K562 (cell line): ENCODE results near the gene CNPY2. TPM values are rescaled to one million over a fixed set of nuclear protein-coding genes. Genes with fewer than 3 reads are reported as not detected.

Experiments used
- HDAC2 ChIP-seq: fragments of 450-650 bp; IDR thresholded peaks from 2 replicates; pipeline ENCODE4 v1.6.1; 2016; ENCODE audit warnings: mild to moderate bottlenecking
- HNRNPK ChIP-seq: fragments of 200-400 bp; formaldehyde crosslinking; IDR thresholded peaks from one replicate; pipeline ENCODE4 v1.6.1; 2018; ENCODE audit warnings: mild to moderate bottlenecking, low read depth, low read length; ENCODE audit not compliant: poor library complexity, severe bottlenecking
- HNRNPL ChIP-seq: fragments of 200-400 bp; formaldehyde crosslinking; IDR thresholded peaks from 2 replicates; pipeline ENCODE4 v1.6.1; 2017; ENCODE audit warnings: low read depth, mild to moderate bottlenecking, low read length
- PCBP1 ChIP-seq: fragments of 200-400 bp; formaldehyde crosslinking; IDR thresholded peaks from 2 replicates; pipeline ENCODE4 v1.6.1; 2018; ENCODE audit warnings: mild to moderate bottlenecking, low read depth, low read length; ENCODE audit not compliant: poor library complexity, severe bottlenecking
- RBFOX2 ChIP-seq: fragments of 200-400 bp; formaldehyde crosslinking; IDR thresholded peaks from 2 replicates; pipeline ENCODE4 v1.6.1; 2017; ENCODE audit warnings: low read depth, mild to moderate bottlenecking, low read length, moderate library complexity
- ZNF76 ChIP-seq: fragments of 250-450 bp; sonication (Bioruptor Pico); IDR thresholded peaks from 2 replicates; pipeline ENCODE4 v1.4.0; 2020; ENCODE audit warnings: mild to moderate bottlenecking, moderate library complexity, borderline replicate concordance
- polyA plus RNA-seq, 8 experiments: library from polyadenylated mRNA; depleted of rRNA in 4 of 8; stranded (reverse) in 5 of 8; unstranded in 3 of 8; fragments of >200 nt; fragmentation: Nextera tagmentation in 2 of 8; fragmentation: Illumina TruSeq in 1 of 8; extraction: Ambion mirVana in 2 of 8; extraction: Trizol in 1 of 8; gene quantifications; 2 replicates each; pipeline versions ENCODE4 v1.2.1 to v1.2.3, GENCODE V29; 2011 to 2014; ENCODE audit warnings: inconsistent platforms in 1 of 8, missing spikeins in 1 of 8
- total RNA-seq, 7 experiments: library from RNA; depleted of rRNA in 6 of 7; stranded (reverse); fragments of >200 nt in 6 of 7; fragmentation: Illumina TruSeq in 2 of 7; extraction: Trizol in 2 of 7; gene quantifications; 2 replicates each; pipeline versions ENCODE4 v1.2.1 to v1.2.3, GENCODE V29; 2011 to 2021; ENCODE audit warnings: low replicate concordance in 1 of 7
- TF ChIP-seq, protein P1 (sequence below): fragments of 450-650 bp; IDR thresholded peaks from 2 replicates; pipeline ENCODE4 v1.6.1; 2017; ENCODE audit warnings: antibody characterized with exemption, mild to moderate bottlenecking
- TF ChIP-seq, protein P2 (sequence below): sonication (generic); formaldehyde crosslinking; IDR thresholded peaks from 2 replicates; pipeline ENCODE4 v1.8.0; 2022; ENCODE audit warnings: missing genetic modification reagents, mild to moderate bottlenecking, moderate library complexity, borderline replicate concordance
- TF ChIP-seq, protein P3 (sequence below): fragments of 450-650 bp; IDR thresholded peaks from 2 replicates; pipeline ENCODE4 v1.6.1; 2016; ENCODE audit warnings: low read depth
- TF ChIP-seq, protein P4 (sequence below): sonication (generic); IDR thresholded peaks from 2 replicates; pipeline ENCODE4 v1.6.1; 2016

CNPY2 gene
- total and polyA plus RNA-seq, 9 of the 15 experiments (the other 6 are each of a cell fraction or from before 2014, with no cell fraction given) = 33.8 to 190 (median 138) TPM

DNA sequence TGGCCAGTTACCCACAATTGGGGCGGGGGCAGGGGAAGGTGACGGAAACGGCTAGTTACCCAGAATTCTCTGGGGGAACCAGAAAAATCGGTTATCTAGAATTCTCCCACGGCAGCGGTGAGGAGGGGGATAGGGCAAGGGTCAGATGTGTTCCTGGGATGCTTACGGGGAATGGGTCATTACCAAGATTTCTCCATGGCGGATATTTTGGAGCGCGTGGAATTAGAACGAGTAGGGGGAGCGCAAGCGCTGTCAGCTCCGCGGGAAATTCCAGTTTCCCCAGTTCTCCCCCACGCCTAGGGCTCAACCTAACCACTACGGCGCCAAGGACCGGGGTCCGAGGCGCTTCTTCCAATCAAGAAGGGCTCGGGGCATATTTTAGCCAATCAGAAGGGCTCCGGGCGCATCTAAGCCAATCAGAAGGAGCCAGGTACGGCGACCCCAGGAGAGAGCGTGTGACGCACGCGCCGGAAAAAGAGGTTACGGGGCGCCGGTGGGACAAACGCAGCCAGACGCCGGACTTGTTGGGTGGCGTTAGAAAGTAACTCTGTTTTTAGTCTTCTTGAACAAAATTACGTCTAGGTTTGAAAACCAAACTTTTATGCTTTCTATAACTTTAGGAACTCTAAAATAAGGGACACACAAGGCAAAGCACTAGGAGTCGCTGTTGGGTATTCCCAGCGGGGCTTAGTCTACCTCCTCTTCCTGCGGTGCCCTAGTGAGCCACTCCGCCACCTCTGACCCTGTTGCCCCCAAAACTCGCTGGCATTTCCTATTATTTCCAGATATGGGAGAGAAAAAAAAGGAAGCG lies 18.1 kb upstream of the CNPY2 start, which contains the start of gene PAN2 (continued):
- TF ChIP-seq, protein P1, sequence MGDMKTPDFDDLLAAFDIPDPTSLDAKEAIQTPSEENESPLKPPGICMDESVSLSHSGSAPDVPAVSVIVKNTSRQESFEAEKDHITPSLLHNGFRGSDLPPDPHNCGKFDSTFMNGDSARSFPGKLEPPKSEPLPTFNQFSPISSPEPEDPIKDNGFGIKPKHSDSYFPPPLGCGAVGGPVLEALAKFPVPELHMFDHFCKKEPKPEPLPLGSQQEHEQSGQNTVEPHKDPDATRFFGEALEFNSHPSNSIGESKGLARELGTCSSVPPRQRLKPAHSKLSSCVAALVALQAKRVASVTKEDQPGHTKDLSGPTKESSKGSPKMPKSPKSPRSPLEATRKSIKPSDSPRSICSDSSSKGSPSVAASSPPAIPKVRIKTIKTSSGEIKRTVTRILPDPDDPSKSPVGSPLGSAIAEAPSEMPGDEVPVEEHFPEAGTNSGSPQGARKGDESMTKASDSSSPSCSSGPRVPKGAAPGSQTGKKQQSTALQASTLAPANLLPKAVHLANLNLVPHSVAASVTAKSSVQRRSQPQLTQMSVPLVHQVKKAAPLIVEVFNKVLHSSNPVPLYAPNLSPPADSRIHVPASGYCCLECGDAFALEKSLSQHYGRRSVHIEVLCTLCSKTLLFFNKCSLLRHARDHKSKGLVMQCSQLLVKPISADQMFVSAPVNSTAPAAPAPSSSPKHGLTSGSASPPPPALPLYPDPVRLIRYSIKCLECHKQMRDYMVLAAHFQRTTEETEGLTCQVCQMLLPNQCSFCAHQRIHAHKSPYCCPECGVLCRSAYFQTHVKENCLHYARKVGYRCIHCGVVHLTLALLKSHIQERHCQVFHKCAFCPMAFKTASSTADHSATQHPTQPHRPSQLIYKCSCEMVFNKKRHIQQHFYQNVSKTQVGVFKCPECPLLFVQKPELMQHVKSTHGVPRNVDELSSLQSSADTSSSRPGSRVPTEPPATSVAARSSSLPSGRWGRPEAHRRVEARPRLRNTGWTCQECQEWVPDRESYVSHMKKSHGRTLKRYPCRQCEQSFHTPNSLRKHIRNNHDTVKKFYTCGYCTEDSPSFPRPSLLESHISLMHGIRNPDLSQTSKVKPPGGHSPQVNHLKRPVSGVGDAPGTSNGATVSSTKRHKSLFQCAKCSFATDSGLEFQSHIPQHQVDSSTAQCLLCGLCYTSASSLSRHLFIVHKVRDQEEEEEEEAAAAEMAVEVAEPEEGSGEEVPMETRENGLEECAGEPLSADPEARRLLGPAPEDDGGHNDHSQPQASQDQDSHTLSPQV = peak; percentile 90
- TF ChIP-seq HNRNPK (no peak), PCBP1 (no peak), HDAC2 (peak; percentile 50; the same call in 1 of the 2 replicates), HNRNPL (no peak), RBFOX2 (peak; percentile 97), ZNF76 (CRISPR knock-in tag) (no peak)
- TF ChIP-seq, protein P2, sequence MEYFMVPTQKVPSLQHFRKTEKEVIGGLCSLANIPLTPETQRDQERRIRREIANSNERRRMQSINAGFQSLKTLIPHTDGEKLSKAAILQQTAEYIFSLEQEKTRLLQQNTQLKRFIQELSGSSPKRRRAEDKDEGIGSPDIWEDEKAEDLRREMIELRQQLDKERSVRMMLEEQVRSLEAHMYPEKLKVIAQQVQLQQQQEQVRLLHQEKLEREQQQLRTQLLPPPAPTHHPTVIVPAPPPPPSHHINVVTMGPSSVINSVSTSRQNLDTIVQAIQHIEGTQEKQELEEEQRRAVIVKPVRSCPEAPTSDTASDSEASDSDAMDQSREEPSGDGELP (CRISPR knock-in tag) = peak; percentile 74
- TF ChIP-seq, protein P3, sequence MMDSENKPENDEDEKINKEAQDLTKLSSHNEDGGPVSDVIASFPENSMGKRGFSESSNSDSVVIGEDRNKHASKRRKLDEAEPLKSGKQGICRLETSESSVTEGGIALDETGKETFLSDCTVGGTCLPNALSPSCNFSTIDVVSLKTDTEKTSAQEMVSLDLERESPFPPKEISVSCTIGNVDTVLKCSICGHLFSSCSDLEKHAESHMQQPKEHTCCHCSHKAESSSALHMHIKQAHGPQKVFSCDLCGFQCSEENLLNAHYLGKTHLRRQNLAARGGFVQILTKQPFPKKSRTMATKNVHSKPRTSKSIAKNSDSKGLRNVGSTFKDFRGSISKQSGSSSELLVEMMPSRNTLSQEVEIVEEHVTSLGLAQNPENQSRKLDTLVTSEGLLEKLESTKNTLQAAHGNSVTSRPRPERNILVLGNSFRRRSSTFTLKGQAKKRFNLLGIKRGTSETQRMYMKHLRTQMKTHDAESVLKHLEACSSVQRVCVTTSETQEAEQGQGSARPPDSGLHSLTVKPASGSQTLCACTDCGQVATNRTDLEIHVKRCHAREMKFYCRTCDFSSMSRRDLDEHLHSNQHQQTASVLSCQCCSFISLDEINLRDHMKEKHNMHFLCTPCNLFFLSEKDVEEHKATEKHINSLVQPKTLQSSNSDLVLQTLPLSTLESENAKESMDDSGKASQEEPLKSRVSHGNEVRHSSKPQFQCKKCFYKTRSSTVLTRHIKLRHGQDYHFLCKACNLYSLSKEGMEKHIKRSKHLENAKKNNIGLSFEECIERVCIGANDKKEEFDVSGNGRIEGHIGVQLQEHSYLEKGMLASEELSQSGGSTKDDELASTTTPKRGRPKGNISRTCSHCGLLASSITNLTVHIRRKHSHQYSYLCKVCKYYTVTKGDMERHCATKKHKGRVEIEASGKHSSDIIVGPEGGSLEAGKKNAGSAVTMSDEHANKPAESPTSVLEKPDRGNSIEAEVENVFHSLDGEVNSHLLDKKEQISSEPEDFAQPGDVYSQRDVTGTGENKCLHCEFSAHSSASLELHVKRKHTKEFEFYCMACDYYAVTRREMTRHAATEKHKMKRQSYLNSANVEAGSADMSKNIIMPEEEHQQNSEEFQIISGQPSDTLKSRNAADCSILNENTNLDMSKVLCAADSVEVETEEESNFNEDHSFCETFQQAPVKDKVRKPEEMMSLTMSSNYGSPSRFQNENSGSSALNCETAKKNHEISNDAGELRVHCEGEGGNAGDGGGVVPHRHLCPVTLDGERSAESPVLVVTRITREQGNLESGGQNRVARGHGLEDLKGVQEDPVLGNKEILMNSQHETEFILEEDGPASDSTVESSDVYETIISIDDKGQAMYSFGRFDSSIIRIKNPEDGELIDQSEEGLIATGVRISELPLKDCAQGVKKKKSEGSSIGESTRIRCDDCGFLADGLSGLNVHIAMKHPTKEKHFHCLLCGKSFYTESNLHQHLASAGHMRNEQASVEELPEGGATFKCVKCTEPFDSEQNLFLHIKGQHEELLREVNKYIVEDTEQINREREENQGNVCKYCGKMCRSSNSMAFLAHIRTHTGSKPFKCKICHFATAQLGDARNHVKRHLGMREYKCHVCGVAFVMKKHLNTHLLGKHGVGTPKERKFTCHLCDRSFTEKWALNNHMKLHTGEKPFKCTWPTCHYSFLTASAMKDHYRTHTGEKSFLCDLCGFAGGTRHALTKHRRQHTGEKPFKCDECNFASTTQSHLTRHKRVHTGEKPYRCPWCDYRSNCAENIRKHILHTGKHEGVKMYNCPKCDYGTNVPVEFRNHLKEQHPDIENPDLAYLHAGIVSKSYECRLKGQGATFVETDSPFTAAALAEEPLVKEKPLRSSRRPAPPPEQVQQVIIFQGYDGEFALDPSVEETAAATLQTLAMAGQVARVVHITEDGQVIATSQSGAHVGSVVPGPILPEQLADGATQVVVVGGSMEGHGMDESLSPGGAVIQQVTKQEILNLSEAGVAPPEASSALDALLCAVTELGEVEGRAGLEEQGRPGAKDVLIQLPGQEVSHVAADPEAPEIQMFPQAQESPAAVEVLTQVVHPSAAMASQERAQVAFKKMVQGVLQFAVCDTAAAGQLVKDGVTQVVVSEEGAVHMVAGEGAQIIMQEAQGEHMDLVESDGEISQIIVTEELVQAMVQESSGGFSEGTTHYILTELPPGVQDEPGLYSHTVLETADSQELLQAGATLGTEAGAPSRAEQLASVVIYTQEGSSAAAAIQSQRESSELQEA = peak; percentile 94
- TF ChIP-seq, protein P4, sequence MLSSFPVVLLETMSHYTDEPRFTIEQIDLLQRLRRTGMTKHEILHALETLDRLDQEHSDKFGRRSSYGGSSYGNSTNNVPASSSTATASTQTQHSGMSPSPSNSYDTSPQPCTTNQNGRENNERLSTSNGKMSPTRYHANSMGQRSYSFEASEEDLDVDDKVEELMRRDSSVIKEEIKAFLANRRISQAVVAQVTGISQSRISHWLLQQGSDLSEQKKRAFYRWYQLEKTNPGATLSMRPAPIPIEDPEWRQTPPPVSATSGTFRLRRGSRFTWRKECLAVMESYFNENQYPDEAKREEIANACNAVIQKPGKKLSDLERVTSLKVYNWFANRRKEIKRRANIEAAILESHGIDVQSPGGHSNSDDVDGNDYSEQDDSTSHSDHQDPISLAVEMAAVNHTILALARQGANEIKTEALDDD = peak; percentile 90
